ENCODE measurements around the gene SLC25A41. TPM values are rescaled to one million over a fixed set of nuclear protein-coding genes. Genes with fewer than 3 reads are reported as not detected.

The SLC25A41 gene
- polyA plus RNA-seq (0.09 TPM in 1 of 3 replicates, not detected in the others), polyA minus RNA-seq (not detected in 3 replicates)
- polyA plus RNA-seq (2011; ENCODE audit: low read depth) = not detected
- polyA plus RNA-seq (2011; cell fraction: cytosol; rRNA removed) = not detected in 2 replicates
- 0.09 TPM in 1 of 2 replicates, not detected in the other for polyA plus RNA-seq (2011; cell fraction: nucleus; rRNA removed)
- polyA plus RNA-seq (2012; ENCODE audit: low replicate concordance) = 0.08 and 0.11 TPM in 2 replicates
- polyA minus RNA-seq (2011; cell fraction: cytosol; rRNA and poly(A)+ RNA removed) = not detected
- not detected in 2 replicates for polyA minus RNA-seq (2011; cell fraction: nucleus; rRNA and poly(A)+ RNA removed)

DNA sequence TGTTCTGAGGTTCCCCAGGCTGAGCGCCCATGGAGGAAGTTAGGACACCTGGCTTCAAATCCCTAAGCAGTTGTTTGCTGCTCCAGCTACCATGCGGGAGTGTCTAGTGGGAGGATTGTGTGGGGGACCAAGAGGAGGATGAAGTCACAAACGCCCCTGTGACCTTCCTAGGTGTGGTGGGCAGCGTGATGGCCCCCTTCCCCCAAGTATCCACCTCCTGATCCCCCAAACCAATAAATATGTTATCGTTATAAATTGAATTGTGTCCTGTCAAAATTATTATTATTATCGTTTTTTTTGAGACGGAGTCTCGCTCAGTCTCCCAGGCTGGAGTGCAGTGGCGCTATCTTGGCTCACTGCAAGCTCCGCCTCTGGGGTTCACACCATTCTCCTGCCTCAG is at the start of gene SLC25A41:
SLC25A41 (minus strand) TSS at position 101 of the 400 bp plus-strand sequence; CDS start at position 31, 70 bp downstream.
- H3K4me1 ChIP-seq (ENCODE audit: control insufficient read depth, extremely low read depth, insufficient read depth, low read length) = no peaks in the 10 kb centered on the region
- no peak within 1 kb of the TSS for H3K4me3 ChIP-seq (ENCODE audit: control insufficient read depth in 2 of 3, extremely low read depth in 1 of 3, insufficient read depth in 2 of 3, low read depth in 1 of 3, low read length in 3 of 3)
- no peaks in the 10 kb centered on the region for H3K9me1 ChIP-seq (ENCODE audit: control insufficient read depth, extremely low read depth, insufficient read depth, low read length)
- H4K20me1 ChIP-seq (ENCODE audit: control insufficient read depth, extremely low read depth, insufficient read depth, low read length) = no peaks in the 10 kb centered on the region
- no peaks in the 10 kb centered on the region for H3K27me3 ChIP-seq (ENCODE audit: control insufficient read depth, extremely low read depth, insufficient read depth, low read length)
- H3K9ac ChIP-seq (ENCODE audit: control insufficient read depth, extremely low read depth, insufficient read depth, low read length) = no peak within 1 kb of the TSS
- dilution Hi-C loops (cut with MboI; ENCODE audit: extremely low pct_ligation_motif_present, low sequenced_read_pairs) = no loop called here
- no peaks in the 10 kb centered on the region for H3K79me2 ChIP-seq (ENCODE audit: control insufficient read depth, insufficient read depth, low read length)
- H3K9me3 ChIP-seq (ENCODE audit: control insufficient read depth, low read depth, low read length) = no peaks in the 10 kb centered on the region
- no peaks in the 10 kb centered on the region for H3K36me3 ChIP-seq (ENCODE audit: control insufficient read depth in 2 of 2, extremely low read depth in 1 of 2, insufficient read depth in 2 of 2, low read length in 2 of 2)
- FAIRE-seq (no peak), DNase-seq (ENCODE audit: low read depth, low spot score) (no peak)
- H3K27ac ChIP-seq (ENCODE audit: control insufficient read depth, insufficient read depth, low read length) = no peak within 1 kb of the TSS
- H2AFZ ChIP-seq (ENCODE audit: control insufficient read depth, low read length) = no peak within 1 kb of the TSS
- no peak within 1 kb of the TSS for H3K4me2 ChIP-seq (ENCODE audit: control insufficient read depth, extremely low read depth, insufficient read depth, low read depth, low read length)
- TF ChIP-seq EZH2 (IDR thresholded peaks at IDR 0.05; ENCODE audit: low read length) (no peak), CTCF (optimal IDR thresholded peaks at IDR 0.05 in 1 of 3, IDR thresholded peaks at IDR 0.05 in 1 of 3, conservative IDR thresholded peaks at IDR 0.05 in 1 of 3; ENCODE audit: extremely low read depth in 1 of 3, insufficient read depth in 2 of 3, low read length in 3 of 3) (no peak)

DNA sequence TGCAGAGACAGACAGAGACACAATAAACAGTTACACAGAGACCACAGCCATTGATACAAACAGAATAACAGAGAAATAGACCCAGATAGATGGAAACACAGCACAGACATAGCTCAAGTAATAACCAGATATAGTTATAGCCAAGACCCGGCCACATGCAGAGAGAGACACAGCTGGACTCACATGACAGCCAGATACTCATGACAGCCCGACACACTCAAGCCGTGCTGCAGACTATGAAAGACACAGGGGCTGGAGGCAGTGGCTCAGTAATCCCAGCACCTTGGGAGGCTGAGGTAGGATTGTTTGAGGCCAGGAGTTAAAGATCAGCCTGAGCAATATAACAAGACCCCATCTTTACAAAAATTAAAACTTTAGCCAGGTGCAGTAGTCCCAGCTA is 49.7 kb upstream of the SLC25A41 start:
- no peaks in the 10 kb centered on the region for H3K9me1 ChIP-seq (ENCODE audit: control insufficient read depth, extremely low read depth, insufficient read depth, low read length)
- no peaks in the 10 kb centered on the region for H3K79me2 ChIP-seq (ENCODE audit: control insufficient read depth, insufficient read depth, low read length)
- no peaks in the 10 kb centered on the region for H3K27me3 ChIP-seq (ENCODE audit: control insufficient read depth, extremely low read depth, insufficient read depth, low read length)
- TF ChIP-seq EZH2 (IDR thresholded peaks at IDR 0.05; ENCODE audit: low read length) = no peak
- TF ChIP-seq CTCF (optimal IDR thresholded peaks at IDR 0.05 in 1 of 3, IDR thresholded peaks at IDR 0.05 in 1 of 3, conservative IDR thresholded peaks at IDR 0.05 in 1 of 3; ENCODE audit: extremely low read depth in 1 of 3, insufficient read depth in 2 of 3, low read length in 3 of 3) = no peak
- no peak overlapping the region for H3K4me2 ChIP-seq (ENCODE audit: control insufficient read depth, extremely low read depth, insufficient read depth, low read depth, low read length)
- H2AFZ ChIP-seq (ENCODE audit: control insufficient read depth, low read length) = no peak overlapping the region
- no peaks in the 10 kb centered on the region for H4K20me1 ChIP-seq (ENCODE audit: control insufficient read depth, extremely low read depth, insufficient read depth, low read length)
- no peaks in the 10 kb centered on the region for H3K9me3 ChIP-seq (ENCODE audit: control insufficient read depth, low read depth, low read length)
- no peaks in the 10 kb centered on the region for H3K36me3 ChIP-seq (ENCODE audit: control insufficient read depth in 2 of 2, extremely low read depth in 1 of 2, insufficient read depth in 2 of 2, low read length in 2 of 2)
- no peak for DNase-seq (ENCODE audit: low read depth, low spot score)
- FAIRE-seq = no peak
- no peak overlapping the region for H3K27ac ChIP-seq (ENCODE audit: control insufficient read depth, insufficient read depth, low read length)
- H3K4me3 ChIP-seq (ENCODE audit: control insufficient read depth in 2 of 3, extremely low read depth in 1 of 3, insufficient read depth in 2 of 3, low read depth in 1 of 3, low read length in 3 of 3) = no peak overlapping the region
- no peak overlapping the region for H3K9ac ChIP-seq (ENCODE audit: control insufficient read depth, extremely low read depth, insufficient read depth, low read length)
- no peaks in the 10 kb centered on the region for H3K4me1 ChIP-seq (ENCODE audit: control insufficient read depth, extremely low read depth, insufficient read depth, low read length)
- dilution Hi-C loops (cut with MboI; ENCODE audit: extremely low pct_ligation_motif_present, low sequenced_read_pairs) = no loop called here
